DND-41 (cell line): ENCODE data around the gene JDP2.

Experiments used
- CTCF ChIP-seq: IDR thresholded peaks from 2 replicates; pipeline ENCODE4 v1.5.1; 2012; ENCODE audit warnings: borderline replicate concordance, low read length, moderate library complexity, mild to moderate bottlenecking; ENCODE audit not compliant: poor library complexity, severe bottlenecking; ENCODE audit errors: extremely low read depth
- EZH2 ChIP-seq: IDR thresholded peaks from 3 replicates; pipeline ENCODE4 v1.6.1; 2012; ENCODE audit warnings: borderline replicate concordance, low read depth, mild to moderate bottlenecking, moderate library complexity, low read length, inconsistent platforms; ENCODE audit not compliant: severe bottlenecking

- TF ChIP-seq CTCF: no peak
- no peak for TF ChIP-seq EZH2
Observed at GRCh38 chr14:75511201-75511600, 83.4 kb downstream of the JDP2 start.
